ENCODE measurements around the gene HEBP1.

- TF ChIP-seq GATA2 (IDR thresholded peaks at IDR 0.05; ENCODE audit: low read depth, low read length), result no peak
- no peak for TF ChIP-seq GATA3 (IDR thresholded peaks at IDR 0.05; ENCODE audit: low read depth, low read length)
Observed at GRCh38 chr12:12982331-12982730, 17.7 kb downstream of the HEBP1 start.

Measured in SH-SY5Y (cell line).